Heart left ventricle (tissue), 13 donors: ENCODE measurements around the gene OR2A7.
"Not testable (repeated sequence)": the region's sequence is repeated elsewhere in the genome, so short reads cannot be mapped to it uniquely, and the experiment has no call there.

ENCODE experiments used
- CTCF ChIP-seq, 12 donors: fragments of 200-600 bp; sonication (generic) in 4 of 12; IDR thresholded peaks; one replicate each; pipeline versions ENCODE4 v1.5.0 to v1.8.0; 2018 to 2022; ENCODE audit warnings: antibody characterized with exemption in 12 of 12, mild to moderate bottlenecking in 5 of 12
- POLR2A ChIP-seq, 2 donors: fragments of 450-650 bp; IDR thresholded peaks; one replicate each; pipeline ENCODE4 v1.6.1; 2017; ENCODE audit warnings: antibody characterized with exemption in 2 of 2, mild to moderate bottlenecking in 2 of 2, moderate library complexity in 2 of 2
- donor health status: ischemic (EF 13 %, LVEDD 7.1; RV severe dilation, severe dysfunction).
- donor health status: DM: no; HTN: yes; CAD: no.
- donor health status: DM: no; HTN: no; CAD: no.
- donor health status: ischemic (EF 25% LVEDD 6.9; RV normal size, moderate dysfunction).
- donor health status: ischemic (EF 25% LVEDD 5.7; RV mildly dilated, moderate dysfunction).
- donor health status: ischemic (EF 35%, LVEDD 5.7; RV mildly dilated, moderate dysfunction).
- donor health status: nonischemic (EF 11% LVEDD 7.7; RV severe dilation, severe dysfunction).
- donor health status: DM: yes; HTN: yes; CAD: no.
- donor health status: PGD.
- donor health status: ischemic (EF 29% LVEDD 5.4; RV normal size, mild dysfunction).
- donor health status: nonischemic (EF 23%, LVEDD 6.1; RV moderate dilation, normal function).

- not testable (repeated sequence) for TF ChIP-seq CTCF, POLR2A (IDR thresholded peaks at IDR 0.05)
These were observed 19.2 kb downstream of the OR2A7 start for GRCh38 chr7:144245372-144245771.
